ENCODE results near the gene BPIFB1.

The BPIFB1 gene

GRCh38 chr20:33246077-33246476 lies 36.9 kb upstream of the BPIFB1 start:
- TF ChIP-seq POLR2AphosphoS5 (IDR thresholded peaks at IDR 0.05; ENCODE audit: low read depth) = no peak
- no peak for TF ChIP-seq REST (IDR thresholded peaks at IDR 0.05; ENCODE audit: insufficient replicate concordance, low read depth)
- no peak for TF ChIP-seq SPI1 (IDR thresholded peaks at IDR 0.05; ENCODE audit: borderline replicate concordance, low read depth)
- TF ChIP-seq GABPA (IDR thresholded peaks at IDR 0.05; ENCODE audit: low read depth) = no peak
- TF ChIP-seq CTCF (IDR thresholded peaks at IDR 0.05; ENCODE audit: insufficient read depth, low read length) = no peak
- no peak for DNase-seq (ENCODE audit: low read depth in 1 of 2, low spot score in 1 of 2)
- Histone ChIP-seq H3K27me3 (ENCODE audit: insufficient read depth, poor library complexity, severe bottlenecking) (no peaks in the 10 kb centered on the region), H3K4me3 (replicated peaks; ENCODE audit: insufficient read depth, low read length) (no peak overlapping the region), H3K27ac (replicated peaks) (no peak overlapping the region)

- DNase-seq (ENCODE audit: low read depth in 1 of 2, low spot score in 1 of 2) = no peak
- no peaks in the 10 kb centered on the region for H3K27me3 ChIP-seq (ENCODE audit: insufficient read depth, poor library complexity, severe bottlenecking)
- TF ChIP-seq GABPA (IDR thresholded peaks at IDR 0.05; ENCODE audit: low read depth) = no peak
- H3K4me3 ChIP-seq (replicated peaks; ENCODE audit: insufficient read depth, low read length) = no peak overlapping the region
- no peak overlapping the region for H3K27ac ChIP-seq (replicated peaks)
These were observed 33.6 kb upstream of the BPIFB1 start for GRCh38 chr20:33249456-33249855.

- DNase-seq (ENCODE audit: low read depth in 1 of 2, low spot score in 1 of 2) = no peak
- TF ChIP-seq REST (IDR thresholded peaks at IDR 0.05; ENCODE audit: insufficient replicate concordance, low read depth) = no peak
- TF ChIP-seq CTCF (IDR thresholded peaks at IDR 0.05; ENCODE audit: insufficient read depth, low read length) = no peak
- no peak for TF ChIP-seq SPI1 (IDR thresholded peaks at IDR 0.05; ENCODE audit: borderline replicate concordance, low read depth)
- TF ChIP-seq GABPA (IDR thresholded peaks at IDR 0.05; ENCODE audit: low read depth) = no peak
- TF ChIP-seq POLR2AphosphoS5 (IDR thresholded peaks at IDR 0.05; ENCODE audit: low read depth) = no peak
- Histone ChIP-seq H3K27me3 (ENCODE audit: insufficient read depth, poor library complexity, severe bottlenecking) (no peaks in the 10 kb centered on the region), H3K27ac (replicated peaks) (no peak overlapping the region), H3K4me3 (replicated peaks; ENCODE audit: insufficient read depth, low read length) (no peak overlapping the region)
These were observed 32.3 kb upstream of the BPIFB1 start for GRCh38 chr20:33250666-33251065.

- DNase-seq (ENCODE audit: low read depth in 1 of 2, low spot score in 1 of 2) = no peak
- no peaks in the 10 kb centered on the region for H3K27me3 ChIP-seq (ENCODE audit: insufficient read depth, poor library complexity, severe bottlenecking)
- TF ChIP-seq SPI1 (IDR thresholded peaks at IDR 0.05; ENCODE audit: borderline replicate concordance, low read depth) = no peak
- no peak for TF ChIP-seq POLR2AphosphoS5 (IDR thresholded peaks at IDR 0.05; ENCODE audit: low read depth)
- no peak for TF ChIP-seq GABPA (IDR thresholded peaks at IDR 0.05; ENCODE audit: low read depth)
- no peak for TF ChIP-seq CTCF (IDR thresholded peaks at IDR 0.05; ENCODE audit: insufficient read depth, low read length)
- no peak for TF ChIP-seq REST (IDR thresholded peaks at IDR 0.05; ENCODE audit: insufficient replicate concordance, low read depth)
- H3K4me3 ChIP-seq (replicated peaks; ENCODE audit: insufficient read depth, low read length) = no peak overlapping the region
- no peak overlapping the region for H3K27ac ChIP-seq (replicated peaks)
These were observed 31.5 kb upstream of the BPIFB1 start for GRCh38 chr20:33251496-33251895.

Measured in HL-60 (cell line).